DND-41 (cell line): ENCODE measurements around the gene CACNB1.

Experiments
- CTCF ChIP-seq: IDR thresholded peaks from 2 replicates; pipeline ENCODE4 v1.5.1; 2012; ENCODE audit warnings: borderline replicate concordance, low read length, moderate library complexity, mild to moderate bottlenecking; ENCODE audit not compliant: poor library complexity, severe bottlenecking; ENCODE audit errors: extremely low read depth
- EZH2 ChIP-seq: IDR thresholded peaks from 3 replicates; pipeline ENCODE4 v1.6.1; 2012; ENCODE audit warnings: borderline replicate concordance, low read depth, mild to moderate bottlenecking, moderate library complexity, low read length, inconsistent platforms; ENCODE audit not compliant: severe bottlenecking

GRCh38 chr17:39240631-39241030 lies 43.2 kb upstream of the CACNB1 start:
- TF ChIP-seq CTCF (no peak), EZH2 (no peak)
